HG02678 (cell line): ENCODE measurements around the gene TNFRSF11A.
A peak's percentile ranks its signal among the peaks of the same experiment; 100 is the strongest.

Source experiments
- ATAC-seq: cut with Tn5 transposase; IDR thresholded peaks from one replicate; pipeline ENCODE4 v1.9.1; 2021; ENCODE audit warnings: mild to moderate bottlenecking, moderate library complexity; ENCODE audit not compliant: unreplicated experiment

The TNFRSF11A gene

DNA sequence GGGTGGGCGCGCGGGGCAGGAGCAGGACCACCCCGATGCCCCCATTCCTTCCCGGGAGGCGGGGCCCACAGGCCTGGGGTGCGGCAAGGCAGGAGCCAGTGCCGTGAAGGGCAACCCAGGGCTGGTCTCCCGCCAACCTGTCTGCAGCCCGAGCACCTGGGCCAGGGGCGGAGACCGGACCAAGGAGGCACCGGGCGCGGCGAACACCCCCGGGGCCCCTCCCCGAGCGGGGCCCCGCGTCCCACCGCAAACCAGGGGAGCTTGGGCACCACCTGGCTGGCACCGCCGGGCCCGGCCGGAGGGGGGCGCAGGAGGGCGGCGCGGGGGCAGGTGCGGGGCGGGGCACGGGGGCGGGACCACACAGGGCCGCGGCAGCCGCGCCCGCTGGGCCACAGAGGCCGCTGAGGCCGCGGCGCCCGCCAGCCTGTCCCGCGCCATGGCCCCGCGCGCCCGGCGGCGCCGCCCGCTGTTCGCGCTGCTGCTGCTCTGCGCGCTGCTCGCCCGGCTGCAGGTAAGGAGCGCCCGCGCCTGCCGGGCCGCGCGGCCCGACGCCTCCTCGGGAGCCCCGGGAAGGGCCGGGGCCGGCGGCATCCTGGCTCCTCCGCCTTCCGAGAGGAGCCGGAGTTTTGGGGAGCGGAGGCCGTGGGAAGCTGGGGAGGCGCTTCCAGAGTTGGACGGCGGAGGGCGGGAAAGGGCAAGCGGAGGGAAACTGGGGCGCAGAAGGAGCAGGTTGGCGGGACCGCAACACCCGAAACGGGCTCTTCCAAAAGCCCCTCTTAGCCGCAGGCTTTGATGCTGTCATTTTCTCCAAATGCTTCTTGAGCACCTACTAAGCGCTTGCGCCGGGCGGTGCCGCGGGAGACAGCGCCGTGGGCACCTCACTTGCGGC is at the start of gene TNFRSF11A:
Gene TNFRSF11A, plus strand, starts transcription at position 394 of the 889 bp plus-strand sequence. Its CDS starts 43 bp downstream, at position 437.
- ATAC-seq = peak; percentile 63

DNA sequence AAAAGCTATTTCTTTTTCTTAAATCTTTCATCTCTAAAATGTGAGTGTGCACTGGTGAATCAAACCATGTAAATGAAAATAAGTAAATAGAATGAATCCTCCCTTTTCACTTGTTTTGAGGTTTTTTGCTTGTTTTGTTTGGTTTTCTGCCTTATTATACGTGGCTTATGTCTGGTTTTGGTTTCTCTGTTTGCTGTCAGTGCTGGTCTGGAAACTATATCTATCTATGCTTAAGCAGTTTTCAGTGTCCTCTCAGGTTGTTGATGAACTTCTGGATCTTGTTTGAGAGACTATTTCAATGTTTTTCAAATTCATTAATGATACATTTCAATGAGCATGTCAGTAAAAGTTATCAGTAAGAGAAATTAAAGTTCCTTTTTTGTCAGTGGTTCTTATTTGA is 48.1 kb upstream of the TNFRSF11A start:
- ATAC-seq = no peak

DNA sequence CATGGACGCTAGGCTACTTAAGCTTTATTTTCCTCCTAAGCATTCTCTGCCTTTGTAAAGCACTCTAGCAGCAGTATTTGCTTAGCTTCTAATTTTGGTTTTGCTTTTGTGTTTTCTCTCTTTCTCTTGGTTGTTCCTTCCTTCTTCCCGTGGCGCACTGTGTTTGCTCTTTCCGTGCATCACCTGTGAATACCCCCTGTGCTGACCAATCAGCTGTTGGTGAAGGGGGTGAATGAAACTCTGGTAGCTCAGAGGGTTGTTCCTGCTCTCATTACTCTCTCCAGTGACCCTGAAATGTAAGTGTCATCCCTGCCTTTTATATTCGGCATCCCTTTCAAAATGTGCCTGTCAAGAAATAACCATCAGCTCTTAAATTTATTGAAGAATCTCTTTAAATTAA is 45.5 kb upstream of the TNFRSF11A start:
- ATAC-seq = no peak

DNA sequence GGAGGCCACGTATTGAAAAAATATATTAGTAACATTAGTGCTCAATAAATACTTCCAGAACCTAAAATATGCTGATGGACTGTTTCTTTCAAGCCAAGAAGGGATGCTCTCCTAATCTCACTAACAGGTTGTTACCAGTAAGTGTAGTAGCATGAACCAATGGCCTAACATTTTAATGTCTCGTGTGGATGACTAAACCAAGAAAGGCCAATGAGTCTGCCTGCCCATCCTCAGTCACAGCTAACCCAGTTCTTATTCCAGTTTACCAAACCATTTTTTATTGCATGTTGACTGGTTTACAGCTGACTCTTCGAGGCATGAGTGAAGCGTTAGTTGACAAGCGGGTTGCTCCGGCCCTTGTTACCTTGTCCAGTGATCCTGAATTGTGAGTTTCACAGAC is 45.1 kb upstream of the TNFRSF11A start:
- ATAC-seq = no peak

DNA sequence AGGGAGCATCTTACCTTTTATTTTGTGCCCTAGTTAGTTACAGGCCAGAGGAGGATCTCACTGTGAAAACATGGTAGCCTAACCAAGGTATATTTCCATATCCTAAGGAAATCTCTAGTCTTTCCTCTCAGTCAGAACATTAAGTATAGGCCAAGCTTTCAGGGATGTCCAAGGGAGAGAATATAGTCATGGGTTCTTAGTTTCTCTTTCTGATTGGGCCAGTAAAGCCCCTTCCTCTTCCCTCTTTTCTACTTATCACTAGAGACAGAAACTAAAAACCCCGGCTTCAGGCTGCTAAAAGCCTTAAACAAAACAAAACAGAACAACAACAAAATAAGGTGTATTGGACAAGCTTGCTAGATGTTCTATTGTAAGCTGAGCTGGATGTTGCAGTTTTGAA is 44.3 kb upstream of the TNFRSF11A start:
- ATAC-seq = no peak

DNA sequence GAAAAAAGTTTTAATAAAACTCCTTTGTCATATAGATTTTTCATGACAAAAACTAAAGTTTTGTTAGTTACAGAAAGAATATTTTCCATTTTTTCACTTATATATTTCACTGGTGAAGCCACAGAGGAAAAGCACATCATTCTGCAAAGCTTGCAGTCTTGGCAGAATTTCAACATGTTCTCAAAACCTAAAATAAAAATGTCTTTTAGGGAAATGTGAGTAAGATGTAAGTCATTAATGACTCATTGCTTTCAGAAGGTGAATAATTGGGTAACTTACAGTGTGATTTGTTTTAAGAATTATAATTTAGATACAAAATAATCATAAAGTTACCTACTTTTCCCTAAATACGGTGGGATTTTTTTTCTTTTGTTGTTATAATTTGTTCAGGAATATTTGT is 43.4 kb upstream of the TNFRSF11A start:
- ATAC-seq = no peak

DNA sequence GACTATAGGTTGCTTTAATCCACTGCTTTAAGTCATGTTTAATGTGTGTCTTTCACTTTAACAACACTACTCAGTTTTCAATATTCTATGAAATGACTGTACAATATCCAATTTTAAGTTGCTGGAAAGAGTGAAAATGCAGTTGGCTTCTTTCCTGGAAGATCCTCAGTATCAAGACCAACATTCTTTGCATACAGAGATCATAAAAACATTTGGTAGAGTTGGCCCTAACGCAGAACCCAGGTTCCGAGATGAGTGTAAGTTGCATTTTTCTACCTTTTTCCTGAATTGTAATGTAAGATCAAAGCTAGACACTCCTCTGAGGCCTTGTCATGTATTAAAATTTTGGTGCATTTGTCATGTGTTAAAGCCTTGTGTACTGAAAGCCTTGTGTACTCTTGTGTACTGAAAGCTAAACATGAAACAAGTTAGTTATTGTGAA is 42.9 kb upstream of the TNFRSF11A start:
- ATAC-seq = no peak

GRCh38 chr18:62284637-62285036 is 40.5 kb upstream of the TNFRSF11A start:
- ATAC-seq = no peak

DNA sequence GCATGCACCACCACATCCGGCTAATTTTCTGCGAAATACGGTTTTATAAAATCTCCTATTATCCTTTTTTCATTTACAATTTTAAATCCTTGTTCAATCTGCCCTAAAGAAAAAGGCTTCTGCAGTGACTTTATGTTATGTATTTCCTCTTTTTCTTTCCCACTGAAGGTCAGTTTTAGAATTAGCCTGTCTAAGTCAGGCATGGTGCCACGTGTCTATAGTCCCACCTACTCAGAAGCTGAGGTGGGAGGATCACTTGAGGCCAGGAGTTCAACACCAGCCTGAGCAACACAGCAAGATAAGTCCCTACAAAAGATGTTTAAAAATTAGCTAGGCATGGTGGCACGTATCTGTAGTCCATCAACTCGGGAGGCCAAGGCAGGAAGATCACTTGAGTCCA is 39.8 kb upstream of the TNFRSF11A start:
- no peak for ATAC-seq

- ATAC-seq = peak; percentile 37
Observed at GRCh38 chr18:62287781-62288664, 37.1 kb upstream of the TNFRSF11A start.

DNA sequence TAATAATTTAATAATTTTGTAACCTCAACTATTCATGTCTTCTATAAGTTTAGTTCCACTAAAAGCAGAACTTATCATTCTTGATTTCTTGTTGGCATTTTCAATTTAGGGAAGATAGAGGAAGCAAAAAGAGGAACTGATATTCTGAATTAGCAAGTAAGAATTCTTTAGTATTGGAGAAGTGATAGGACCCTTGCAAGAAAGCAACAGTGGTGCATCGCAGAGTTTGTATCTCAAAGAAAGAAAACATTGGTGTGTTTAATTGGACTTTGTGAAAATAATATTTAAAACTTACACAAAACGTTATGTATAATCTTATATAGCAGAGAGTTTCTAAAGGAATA is 36.5 kb upstream of the TNFRSF11A start:
- peak; percentile 49 for ATAC-seq

GRCh38 chr18:62289047-62289446 is 36.1 kb upstream of the TNFRSF11A start:
- peak; percentile 51 for ATAC-seq

DNA sequence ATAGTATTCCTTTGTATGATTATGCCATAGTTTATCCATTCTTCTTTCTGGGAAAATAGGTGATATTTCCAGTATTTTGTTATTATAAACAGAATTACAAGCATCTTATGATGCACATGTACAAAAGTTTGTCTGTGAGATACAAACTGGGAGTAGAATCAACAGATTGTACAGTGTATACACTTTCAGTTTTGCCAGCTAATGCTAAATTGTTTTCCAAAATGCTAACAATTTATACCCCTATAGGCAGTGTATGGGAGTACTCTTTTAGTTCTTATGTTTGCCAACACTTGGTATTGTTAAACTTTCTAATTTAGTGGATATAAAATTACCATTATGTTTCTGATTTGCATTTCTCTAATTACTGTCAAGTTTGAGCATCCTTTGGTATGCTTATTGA is 31.0 kb upstream of the TNFRSF11A start:
- ATAC-seq = no peak

GRCh38 chr18:62300359-62300963 is 24.6 kb upstream of the TNFRSF11A start:
- ATAC-seq = no peak

DNA sequence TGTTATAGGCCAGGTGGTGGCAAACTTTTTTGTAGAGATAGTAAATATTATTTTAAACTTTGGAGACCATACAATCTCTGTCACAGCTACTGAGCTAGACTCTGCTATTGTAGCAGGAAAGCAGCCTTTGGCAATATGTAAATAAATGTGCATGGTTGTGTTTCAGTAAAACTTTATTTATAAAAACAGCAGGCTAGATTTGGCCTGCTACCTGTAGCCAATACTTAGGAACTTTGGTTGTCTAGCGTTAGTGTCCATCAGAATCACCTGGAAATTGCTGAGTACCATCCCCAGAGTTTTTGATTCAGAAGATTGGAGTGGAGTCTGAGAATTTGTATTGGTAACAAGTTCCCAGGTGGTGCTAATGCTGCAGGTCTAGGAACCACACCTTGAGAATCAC is 23.8 kb upstream of the TNFRSF11A start:
- ATAC-seq = no peak

GRCh38 chr18:62312851-62313250 is 12.3 kb upstream of the TNFRSF11A start:
- ATAC-seq = no peak

- no peak for ATAC-seq
Observed at GRCh38 chr18:62318228-62319180, 6.6 kb upstream of the TNFRSF11A start.

- no peak for ATAC-seq
Observed at GRCh38 chr18:62321201-62321600, 3.9 kb upstream of the TNFRSF11A start.

GRCh38 chr18:62323483-62324180 is 1.5 kb upstream of the TNFRSF11A start:
- ATAC-seq = no peak
